HepG2 (cell line): Measurements from ENCODE around the gene SIK3. TPM values are rescaled to one million over a fixed set of nuclear protein-coding genes. Genes with fewer than 3 reads are reported as not detected.

Source experiments
- BRD4 ChIP-seq: sonication (generic); formaldehyde crosslinking; IDR thresholded peaks from 2 replicates; pipeline ENCODE4 v1.4.0; 2020; ENCODE audit warnings: missing genetic modification reagents
- CCAR2 ChIP-seq: fragments of 200-400 bp; formaldehyde crosslinking; optimal IDR thresholded peaks from 2 replicates; pipeline ENCODE3; 2018; ENCODE audit warnings: low read depth, mild to moderate bottlenecking, low read length, moderate library complexity
- EEA1 ChIP-seq: sonication (generic); formaldehyde crosslinking; IDR thresholded peaks from 2 replicates; pipeline ENCODE4 v1.5.1; 2020; ENCODE audit warnings: mild to moderate bottlenecking, missing genetic modification reagents, borderline replicate concordance
- GPBP1L1 ChIP-seq: sonication (generic); formaldehyde crosslinking; IDR thresholded peaks from 2 replicates; pipeline ENCODE4 v1.5.0; 2020; ENCODE audit warnings: mild to moderate bottlenecking, missing genetic modification reagents
- HCFC1 ChIP-seq: fragments of 150-350 bp; IDR thresholded peaks from 2 replicates; pipeline ENCODE4 v1.6.1; 2014; ENCODE audit warnings: low read depth, low read length
- HMGXB3 ChIP-seq: sonication (generic); formaldehyde crosslinking; IDR thresholded peaks from 2 replicates; pipeline ENCODE4 v1.4.0; 2020; ENCODE audit warnings: missing genetic modification reagents, borderline replicate concordance
- KLF15 ChIP-seq: sonication (generic); formaldehyde crosslinking; IDR thresholded peaks from 2 replicates; pipeline ENCODE4 v1.8.1; 2023; ENCODE audit warnings: borderline replicate concordance, mild to moderate bottlenecking, inconsistent platforms, missing genetic modification reagents, mixed read lengths
- NR2F2 ChIP-seq: IDR thresholded peaks from 2 replicates; pipeline ENCODE4 v1.6.1; 2012; ENCODE audit warnings: low read depth, inconsistent platforms, borderline replicate concordance
- PHF5A ChIP-seq: IDR thresholded peaks from one replicate; pipeline ENCODE4 v1.6.1; 2018; ENCODE audit warnings: low read depth, missing genetic modification reagents; ENCODE audit not compliant: unreplicated experiment
- PREB ChIP-seq: sonication (generic); formaldehyde crosslinking; IDR thresholded peaks from 2 replicates; pipeline ENCODE4 v1.4.0; 2020; ENCODE audit warnings: missing genetic modification reagents
- SP1 ChIP-seq, 2 experiments: fragments of 450-650 bp in 1 of 2; sonication (generic) in 1 of 2; formaldehyde crosslinking in 1 of 2; IDR thresholded peaks; 2 replicates each; pipeline versions ENCODE4 v1.4.0 to v1.6.1; 2016 to 2020; ENCODE audit warnings: missing genetic modification reagents in 1 of 2
- SRSF9 ChIP-seq: fragments of 200-400 bp; formaldehyde crosslinking; IDR thresholded peaks from 2 replicates; pipeline ENCODE4 v1.6.1; 2018; ENCODE audit warnings: borderline replicate concordance, mild to moderate bottlenecking, low read depth, low read length; ENCODE audit not compliant: insufficient read depth, poor library complexity, severe bottlenecking
- TCF12 ChIP-seq, 2 experiments: fragments of 450-650 bp in 1 of 2; sonication (generic) in 1 of 2; formaldehyde crosslinking in 1 of 2; IDR thresholded peaks; 2 replicates each; pipeline versions ENCODE4 v1.6.1 to v1.8.0; 2017 to 2022; ENCODE audit warnings: antibody characterized with exemption in 1 of 2, mild to moderate bottlenecking in 1 of 2, missing genetic modification reagents in 1 of 2, moderate library complexity in 1 of 2
- TRAFD1 ChIP-seq: sonication (generic); formaldehyde crosslinking; IDR thresholded peaks from 2 replicates; pipeline ENCODE4 v1.5.1; 2020; ENCODE audit warnings: missing genetic modification reagents, mild to moderate bottlenecking, borderline replicate concordance
- TRIM22 ChIP-seq: fragments of 450-650 bp; IDR thresholded peaks from 2 replicates; pipeline ENCODE4 v1.6.1; 2017
- ZNF335 ChIP-seq: sonication (generic); formaldehyde crosslinking; IDR thresholded peaks from 2 replicates; pipeline ENCODE4 v1.4.0; 2020; ENCODE audit warnings: missing genetic modification reagents
- ZNF564 ChIP-seq: sonication (generic); formaldehyde crosslinking; IDR thresholded peaks from 2 replicates; pipeline ENCODE4 v1.8.1; 2023; ENCODE audit warnings: mild to moderate bottlenecking, missing genetic modification reagents
- polyA plus RNA-seq, 8 experiments: library from polyadenylated mRNA; depleted of rRNA in 3 of 8; stranded (reverse) in 7 of 8; unstranded in 1 of 8; fragments of >200 nt; fragmentation: Illumina TruSeq in 4 of 8; extraction: Trizol in 4 of 8; gene quantifications; 2 replicates each; pipeline versions ENCODE4 v1.2.1 to v1.2.3, GENCODE V29; 2011 to 2016; ENCODE audit warnings: low read depth in 4 of 8, missing spikeins in 1 of 8, mixed read lengths in 1 of 8; ENCODE audit not compliant: insufficient read depth in 1 of 8
- total RNA-seq, 5 experiments: library from RNA; depleted of rRNA; stranded (reverse); fragments of >200 nt; fragmentation: Illumina TruSeq; extraction: Trizol; gene quantifications; 2 replicates each; pipeline ENCODE4 v1.2.3, GENCODE V29; 2016; ENCODE audit warnings: low read depth in 1 of 5

SIK3 gene
- total and polyA plus RNA-seq, 2 of the 13 experiments (the other 11 are each of a cell fraction or from before 2014, with no cell fraction given), result 5.7 to 9.8 TPM

GRCh38 chr11:116808262-116809175, 289.7 kb downstream of the SIK3 start (continued):
- TF ChIP-seq TCF12 (IDR thresholded peaks at IDR 0.05) (no peak), TCF12 (CRISPR knock-in tag; IDR thresholded peaks at IDR 0.05) (peak; percentile 87; the same call in 1 of the 2 replicates), BRD4 (CRISPR knock-in tag) (peak; percentile 18), ZNF564 (peak; percentile 27; the same call in 1 of the 2 replicates), SRSF9 (no peak), PHF5A (CRISPR knock-in tag) (no peak), KLF15 (CRISPR knock-in tag) (no peak), SP1 (IDR thresholded peaks at IDR 0.05) (no peak), SP1 (CRISPR knock-in tag; IDR thresholded peaks at IDR 0.05) (peak; percentile 63), CCAR2 (no peak), NR2F2 (peak; percentile 100), PREB (CRISPR knock-in tag) (no peak), HMGXB3 (CRISPR knock-in tag) (peak; percentile 63; the same call in 1 of the 2 replicates), ZNF335 (CRISPR knock-in tag) (0 out of 2 replicates have a peak, but pooled peaks have one; percentile 53), HCFC1 (no peak), TRAFD1 (no peak), EEA1 (CRISPR knock-in tag) (0 out of 2 replicates have a peak, but pooled peaks have one; percentile 55), GPBP1L1 (no peak), TRIM22 (no peak)
